Measurements from ENCODE around the gene CELF5.

The CELF5 gene

GRCh38 chr19:3203805-3204645 lies 20.4 kb upstream of the CELF5 start:
- no peak for DNase-seq (ENCODE audit: low read depth)
- no peak for TF ChIP-seq CTCF (IDR thresholded peaks at IDR 0.05; ENCODE audit: low read depth, low read length, missing control alignments)
- H3K4me3 ChIP-seq (ENCODE audit: low read depth, low read length), result no peak overlapping the region
- in situ Hi-C loops (cut with HindIII; ENCODE audit: low sequenced_read_pairs), result no loop called here

- TF ChIP-seq CTCF (IDR thresholded peaks at IDR 0.05; ENCODE audit: low read depth, low read length, missing control alignments), result no peak
- in situ Hi-C loops (cut with HindIII; ENCODE audit: low sequenced_read_pairs), result no loop called here
- H3K4me3 ChIP-seq (ENCODE audit: low read depth, low read length), result no peak overlapping the region
- no peak for DNase-seq (ENCODE audit: low read depth)
These were observed 19.7 kb upstream of the CELF5 start for GRCh38 chr19:3204646-3205275.

- TF ChIP-seq CTCF (IDR thresholded peaks at IDR 0.05; ENCODE audit: low read depth, low read length, missing control alignments), result no peak
- no peak overlapping the region for H3K4me3 ChIP-seq (ENCODE audit: low read depth, low read length)
- in situ Hi-C loops (cut with HindIII; ENCODE audit: low sequenced_read_pairs), result no loop called here
- no peak for DNase-seq (ENCODE audit: low read depth)
These were observed 18.1 kb upstream of the CELF5 start for GRCh38 chr19:3206216-3206953.

- in situ Hi-C loops (cut with HindIII; ENCODE audit: low sequenced_read_pairs), result no loop called here
- DNase-seq (ENCODE audit: low read depth), result no peak
- TF ChIP-seq CTCF (IDR thresholded peaks at IDR 0.05; ENCODE audit: low read depth, low read length, missing control alignments), result no peak
- no peak overlapping the region for H3K4me3 ChIP-seq (ENCODE audit: low read depth, low read length)
These were observed 16.8 kb upstream of the CELF5 start for GRCh38 chr19:3207461-3208242.

GRCh38 chr19:3208317-3209207 lies 15.9 kb upstream of the CELF5 start:
- TF ChIP-seq CTCF (IDR thresholded peaks at IDR 0.05; ENCODE audit: low read depth, low read length, missing control alignments), result no peak
- DNase-seq (ENCODE audit: low read depth), result no peak
- in situ Hi-C loops (cut with HindIII; ENCODE audit: low sequenced_read_pairs), result no loop called here
- H3K4me3 ChIP-seq (ENCODE audit: low read depth, low read length), result no peak overlapping the region

Measured in astrocyte of the cerebellum (primary cell).